T-helper 9 cell (primary cell): ENCODE data around the gene SAPCD2.

Experiments
- DNase-seq: peaks from one replicate; pipeline ENCODE4 v3.0.0-alpha.2; 2020

SAPCD2 gene

DNA sequence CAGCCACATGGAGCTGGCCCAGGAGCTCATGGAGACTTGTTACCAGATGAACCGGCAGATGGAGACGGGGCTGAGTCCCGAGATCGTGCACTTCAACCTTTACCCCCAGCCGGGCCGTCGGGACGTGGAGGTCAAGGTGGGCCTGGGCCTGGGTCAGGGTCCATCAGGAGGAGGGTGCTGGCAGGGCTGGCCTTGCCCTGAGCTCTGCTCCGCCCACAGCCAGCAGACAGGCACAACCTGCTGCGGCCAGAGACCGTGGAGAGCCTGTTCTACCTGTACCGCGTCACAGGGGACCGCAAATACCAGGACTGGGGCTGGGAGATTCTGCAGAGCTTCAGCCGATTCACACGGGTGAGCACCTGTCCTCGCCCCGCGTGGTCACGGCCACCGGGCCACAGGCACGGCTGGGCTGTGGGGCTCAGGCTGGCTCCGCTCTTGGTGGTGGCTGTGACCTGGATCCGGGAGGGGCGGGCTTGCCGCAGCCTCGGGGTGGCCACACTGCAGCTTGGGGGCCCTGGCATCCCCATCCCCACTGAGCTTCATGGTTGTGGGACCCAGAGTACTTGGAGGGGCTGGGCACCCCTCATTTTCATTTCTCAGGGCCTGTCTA, 37.1 kb upstream of the SAPCD2 start:
- no peak for DNase-seq

DNA sequence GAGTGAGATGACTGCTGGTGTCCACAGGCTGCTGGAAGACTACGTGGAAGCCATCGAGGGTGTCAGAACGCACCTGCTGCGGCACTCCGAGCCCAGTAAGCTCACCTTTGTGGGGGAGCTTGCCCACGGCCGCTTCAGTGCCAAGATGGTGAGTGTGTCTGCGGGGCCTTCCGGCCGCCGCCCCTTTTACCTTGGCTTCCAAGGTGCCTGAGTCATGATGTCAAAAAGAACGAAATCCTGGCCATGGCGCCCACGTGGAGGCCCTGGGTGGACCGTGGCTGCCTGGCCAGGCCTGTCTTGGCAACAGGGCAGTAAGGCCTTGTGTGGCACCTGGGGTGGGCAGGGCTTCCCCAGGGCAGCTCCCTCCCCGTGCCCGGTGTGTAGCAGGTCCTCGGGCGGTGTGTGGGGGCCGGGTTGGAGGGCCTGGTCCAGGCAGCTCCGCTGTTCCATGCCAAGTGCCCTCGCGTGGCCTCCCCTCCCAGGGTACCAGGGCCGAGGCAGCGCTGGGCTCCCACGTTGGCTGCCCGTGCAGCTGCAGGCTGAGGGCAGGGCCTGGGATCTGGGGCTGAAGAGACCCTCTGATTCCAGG, 36.4 kb upstream of the SAPCD2 start:
- no peak for DNase-seq

- DNase-seq: no peak
These were observed 35.7 kb upstream of the SAPCD2 start for GRCh38 chr9:137105814-137106661.

GRCh38 chr9:137103206-137103999, 33.0 kb upstream of the SAPCD2 start:
- DNase-seq: no peak

DNA sequence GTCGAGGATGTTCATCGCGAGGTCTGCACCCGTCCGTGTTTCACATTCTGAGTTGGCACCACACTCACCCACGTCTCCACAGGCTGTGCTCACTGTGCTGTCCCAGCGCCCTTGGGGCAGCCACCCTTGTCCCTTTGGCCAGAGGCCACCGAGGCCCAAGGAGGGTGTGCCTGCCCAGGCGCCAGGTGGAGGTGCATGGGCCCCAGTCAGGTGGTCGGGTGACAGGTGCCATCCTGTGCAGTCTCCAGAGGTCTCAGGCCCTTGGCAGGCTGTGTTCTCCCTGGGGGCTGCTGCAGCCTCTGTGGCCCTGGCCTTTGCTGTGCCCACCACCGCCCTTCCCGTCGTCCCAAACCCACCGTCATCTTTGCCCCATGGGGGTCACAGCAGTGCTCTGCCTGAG, 28.9 kb upstream of the SAPCD2 start:
- no peak for DNase-seq

DNA sequence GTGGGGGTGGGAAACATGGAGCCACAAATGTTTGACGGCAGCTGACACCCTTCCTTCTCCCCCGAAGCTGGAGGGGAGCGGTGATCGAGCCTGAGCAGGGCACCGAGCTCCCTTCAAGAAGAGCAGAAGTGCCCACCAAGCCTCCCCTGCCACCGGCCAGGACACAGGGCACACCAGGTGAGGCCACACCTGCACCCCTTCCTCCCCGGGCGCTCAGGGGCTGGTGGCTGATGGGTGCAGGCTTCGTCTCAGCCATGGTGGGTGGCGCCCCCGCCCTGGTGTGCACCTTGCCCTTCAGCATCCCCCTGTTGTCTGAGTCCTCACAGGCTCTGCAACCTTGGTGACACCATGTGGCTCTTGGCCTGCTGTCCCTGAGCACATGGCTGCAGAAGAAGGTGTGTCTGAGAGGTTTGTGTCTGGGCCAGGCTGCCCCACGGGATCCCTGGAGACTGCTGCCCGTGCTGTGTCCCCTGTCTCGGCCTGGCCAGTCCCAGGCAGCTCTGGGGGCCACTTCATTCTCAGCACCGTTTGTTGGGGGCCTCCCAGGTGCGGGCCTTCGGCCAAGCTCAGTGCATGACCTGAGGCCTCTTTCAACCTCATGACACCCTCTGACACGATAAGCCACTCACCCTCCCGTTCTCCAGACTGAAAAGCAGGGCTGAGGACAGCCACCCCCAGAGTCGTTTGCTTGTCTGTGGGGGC, 27.6 kb upstream of the SAPCD2 start:
- DNase-seq: no peak

- no peak for DNase-seq
These were observed 26.6 kb upstream of the SAPCD2 start for GRCh38 chr9:137096785-137097546.

DNA sequence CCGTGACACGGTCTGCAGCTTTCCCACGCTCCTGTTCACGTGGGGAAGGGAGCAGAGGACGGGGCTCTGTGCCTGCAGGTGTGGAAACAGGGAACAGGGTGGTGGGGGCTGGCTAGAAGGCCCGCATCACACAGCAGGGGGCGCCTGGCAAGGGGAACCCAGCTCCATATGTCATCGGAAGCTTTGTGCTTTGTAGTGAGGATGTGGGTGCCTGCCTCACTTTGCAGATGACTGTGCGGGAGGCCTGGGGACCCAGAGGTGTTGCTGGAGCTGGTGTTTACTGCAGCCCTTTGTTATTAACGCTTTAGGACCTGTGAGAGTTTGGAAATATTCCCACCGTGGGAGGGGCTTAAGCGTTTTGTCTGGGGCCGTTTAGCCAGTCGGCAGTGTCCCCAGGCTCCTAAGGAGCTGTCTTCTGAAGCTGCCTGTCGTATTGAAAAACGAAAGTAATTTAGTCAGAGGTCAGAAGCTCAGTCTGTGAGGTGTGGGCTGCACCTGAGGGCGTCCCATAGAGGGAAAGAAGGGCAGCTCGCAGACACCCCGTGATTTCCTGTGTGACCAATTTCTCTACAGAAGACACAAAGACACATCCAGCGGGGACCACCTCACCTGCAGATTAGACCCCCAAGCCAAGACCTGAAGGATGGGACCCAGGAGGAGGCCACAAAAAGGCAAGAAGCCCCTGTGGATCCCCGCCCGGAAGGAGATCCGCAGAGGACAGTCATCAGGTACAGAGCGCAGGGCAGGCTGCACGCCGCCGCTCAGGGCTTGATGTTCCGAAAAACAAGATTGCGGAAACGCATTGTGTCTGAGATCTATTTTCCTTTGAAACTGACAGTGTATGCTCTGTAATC, 25.5 kb upstream of the SAPCD2 start:
- DNase-seq: peak; percentile 82

GRCh38 chr9:137089232-137089947, 19.0 kb upstream of the SAPCD2 start:
- DNase-seq: no peak

DNA sequence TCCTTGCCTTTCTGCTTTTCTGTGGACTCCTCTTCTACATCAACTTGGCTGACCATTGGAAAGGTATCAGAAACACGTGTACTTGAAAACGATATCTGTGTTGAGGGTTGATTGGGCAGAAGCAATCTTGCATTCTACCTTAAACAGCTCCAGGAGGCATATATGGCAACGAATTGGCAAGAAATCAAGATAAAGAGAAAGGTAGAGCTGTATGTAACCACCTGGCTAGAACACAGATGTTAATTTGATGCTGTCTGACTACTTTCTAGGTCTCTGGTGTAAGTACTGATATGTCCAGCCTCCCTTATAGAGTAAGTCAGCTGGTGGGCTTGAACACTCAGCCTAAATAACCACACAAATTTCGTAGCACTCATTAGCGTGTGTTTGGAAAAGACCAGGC, 17.8 kb upstream of the SAPCD2 start:
- DNase-seq: no peak

GRCh38 chr9:137087409-137087925, 17.1 kb upstream of the SAPCD2 start:
- no peak for DNase-seq

- DNase-seq: peak; percentile 99
These were observed 16.4 kb upstream of the SAPCD2 start, which contains the start of gene MAN1B1 for GRCh38 chr9:137086531-137087408. TSS of gene MAN1B1 (plus strand) at chr9:137086985. CDS start at chr9:137087000, 15 bp downstream.

DNA sequence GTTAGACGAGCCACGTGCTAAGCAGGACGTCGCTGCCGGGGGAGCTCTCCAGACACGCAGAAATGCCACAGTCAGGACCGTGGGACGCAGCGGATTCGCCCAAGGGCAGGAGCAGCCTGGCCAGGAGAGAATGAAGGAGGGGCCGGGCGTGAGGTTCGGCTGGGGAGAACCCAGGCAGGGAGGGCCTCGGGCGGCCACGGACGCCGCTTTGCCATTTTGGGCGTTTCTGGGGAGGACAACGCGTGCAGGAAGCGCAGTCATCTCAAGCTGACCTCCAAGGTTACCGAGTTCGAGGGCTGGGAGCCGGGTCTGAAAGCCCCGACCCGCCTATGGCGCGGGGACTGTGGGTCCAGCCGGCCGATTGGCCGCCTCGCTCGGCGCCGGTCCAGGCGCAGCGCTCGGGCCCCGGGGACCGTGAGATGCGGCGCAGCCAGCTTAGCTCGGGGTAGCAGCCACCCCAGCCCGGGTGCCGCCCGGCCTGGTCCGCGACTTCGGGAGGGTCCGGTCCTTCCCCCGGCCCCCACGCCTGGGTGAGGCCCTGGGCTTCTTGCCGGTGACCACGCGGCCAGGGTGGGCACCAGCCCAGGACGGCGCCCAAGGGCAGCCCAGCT, 15.7 kb upstream of the SAPCD2 start:
- DNase-seq: no peak

- DNase-seq: no peak
These were observed 14.2 kb upstream of the SAPCD2 start for GRCh38 chr9:137084526-137084925.

DNA sequence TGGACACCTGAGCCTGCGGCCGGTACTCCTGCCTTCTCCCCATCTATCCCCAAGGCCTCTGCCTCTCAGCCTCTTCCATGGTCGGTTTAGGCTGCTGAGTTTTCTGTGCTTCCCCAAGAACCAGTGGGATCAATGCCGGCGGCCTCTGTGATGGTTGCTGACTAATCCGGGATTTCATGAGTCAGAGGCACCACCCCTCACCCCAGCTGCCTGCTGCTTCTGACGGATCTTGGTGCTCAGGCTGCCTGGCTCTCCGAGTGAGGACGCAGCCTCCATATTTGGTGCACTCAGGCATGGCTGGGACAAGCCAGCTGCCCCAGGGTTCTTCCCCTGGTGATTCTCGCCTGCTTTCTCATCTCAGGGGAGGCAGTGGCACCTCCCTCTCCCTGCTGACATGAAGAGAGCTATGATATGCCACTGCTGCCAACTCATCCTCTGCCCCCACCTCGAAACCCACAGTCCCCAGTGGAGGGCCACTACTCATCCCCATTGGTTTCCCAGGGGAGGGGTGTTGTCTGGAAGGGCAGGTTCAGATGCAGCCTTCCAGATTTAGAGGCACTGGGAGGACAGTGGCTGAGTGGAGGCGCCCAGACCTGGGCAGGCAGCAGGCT, 13.1 kb upstream of the SAPCD2 start:
- DNase-seq: no peak

DNA sequence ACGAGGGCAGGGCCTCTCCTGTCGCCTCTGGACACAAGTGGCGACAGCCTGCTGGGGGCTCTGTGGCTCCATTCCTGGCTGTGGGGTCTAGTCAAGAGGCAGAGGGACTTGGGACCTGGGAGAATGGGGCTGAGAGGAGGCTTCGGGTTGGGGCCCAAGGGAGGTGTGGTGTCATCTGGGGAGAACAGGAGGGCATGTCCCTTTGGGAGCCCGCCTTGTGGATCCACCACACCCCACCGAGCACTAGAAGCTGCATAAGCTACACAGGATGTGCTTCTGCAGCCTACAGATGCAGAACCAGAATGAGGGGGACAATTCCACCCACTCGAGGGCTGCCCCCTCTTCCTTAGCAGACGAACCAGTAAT, 12.6 kb upstream of the SAPCD2 start:
- DNase-seq: no peak

GRCh38 chr9:137082222-137082924, 12.0 kb upstream of the SAPCD2 start:
- DNase-seq: no peak
